Right ventricle myocardium superior (tissue), 1 donor: Measurements from ENCODE around the gene ODAD4. TPM values are rescaled to one million over a fixed set of nuclear protein-coding genes. Genes with fewer than 3 reads are reported as not detected.

Source experiments
- ATAC-seq: fragments of 200-7000 bp; cut with Tn5 transposase; one replicate; pipeline ENCODE4 v1.9.1; 2020; ENCODE audit warnings: mild to moderate bottlenecking; ENCODE audit not compliant: poor library complexity
- DNase-seq: peaks from one replicate; pipeline ENCODE4 v3.0.0-alpha.2; 2020
- intact Hi-C: fragments of 100-400 bp; cut with DNase I; formaldehyde crosslinking; loops from one replicate; pipeline ENCODE4 v1.11.2; 2022
- total RNA-seq: library from RNA; stranded (reverse); fragmentation: NEBNext Ultra II Directional; extraction: Animal tissue kit (Norgen Biotek cat#: 25700); gene quantifications from one replicate; pipeline ENCODE4 v1.2.1, GENCODE V29; 2021
- donor health status: DM: no; HTN: yes; CAD: no; lungs with severe emphysema.

ODAD4 gene
- total RNA-seq, 1 donor from 2014 or later: 0.75 TPM

GRCh38 chr17:41966463-41967140 is 36.2 kb downstream of the ODAD4 start, which contains the start of gene CNP:
Gene CNP (plus strand): TSS chr17:41966795. CDS start chr17:41966885, 90 bp downstream.
- peak; percentile 95 for ATAC-seq
- intact Hi-C loops: loop anchor here (5.0 kb wide), 2 partner anchors 51 to 151 kb away; partner anchors contain the start of gene DNAJC7
- DNase-seq: peak; percentile 96

- intact Hi-C loops: loop anchor here (5.0 kb wide), 2 partner anchors 50 to 150 kb away; partner anchors contain the start of gene DNAJC7
Measured at GRCh38 chr17:41967141-41967920, 36.9 kb downstream of the ODAD4 start.

GRCh38 chr17:41967921-41968578 is 37.6 kb downstream of the ODAD4 start:
- DNase-seq (no peak), ATAC-seq (no peak)
- intact Hi-C loops: loop anchor here (5.0 kb wide), 2 partner anchors 49 to 149 kb away; partner anchors contain the start of gene DNAJC7

More at GRCh38 chr17:41967141-41967920, 36.9 kb downstream of the ODAD4 start:
- DNase-seq: no peak
- no peak for ATAC-seq

- intact Hi-C loops: loop anchor here (5.0 kb wide), 2 partner anchors 49 to 149 kb away; partner anchors contain the start of gene DNAJC7
- ATAC-seq (no peak), DNase-seq (no peak)
Measured at GRCh38 chr17:41968676-41969075, 38.3 kb downstream of the ODAD4 start.

- ATAC-seq (no peak), DNase-seq (no peak)
- intact Hi-C loops: no loop called here
Measured at GRCh38 chr17:41970901-41971331, 40.5 kb downstream of the ODAD4 start.

GRCh38 chr17:41971721-41972523 is 41.5 kb downstream of the ODAD4 start:
- ATAC-seq (no peak), DNase-seq (no peak)
- intact Hi-C loops: no loop called here

GRCh38 chr17:41972571-41973407 is 42.4 kb downstream of the ODAD4 start:
- intact Hi-C loops: no loop called here
- ATAC-seq: peak; percentile 47
- peak; percentile 66 for DNase-seq

GRCh38 chr17:41973408-41973811 is 43.0 kb downstream of the ODAD4 start:
- intact Hi-C loops: no loop called here
- no peak for DNase-seq

GRCh38 chr17:41974031-41974430 is 43.6 kb downstream of the ODAD4 start:
- ATAC-seq: no peak
- intact Hi-C loops: no loop called here
- DNase-seq: no peak

More at GRCh38 chr17:41973408-41973811, 43.0 kb downstream of the ODAD4 start:
- ATAC-seq: no peak

- no peak for ATAC-seq
- no peak for DNase-seq
- intact Hi-C loops: no loop called here
Measured at GRCh38 chr17:41974658-41975057, 44.2 kb downstream of the ODAD4 start.

- intact Hi-C loops: no loop called here
- no peak for DNase-seq
- no peak for ATAC-seq
Measured at GRCh38 chr17:41975099-41976083, 45.0 kb downstream of the ODAD4 start.

GRCh38 chr17:41976142-41976768 is 45.8 kb downstream of the ODAD4 start:
- ATAC-seq (no peak), DNase-seq (no peak)
- intact Hi-C loops: no loop called here

- DNase-seq (no peak), ATAC-seq (no peak)
- intact Hi-C loops: no loop called here
Measured at GRCh38 chr17:41977991-41978390, 47.6 kb downstream of the ODAD4 start.

GRCh38 chr17:41982026-41982760 is 51.8 kb downstream of the ODAD4 start:
- DNase-seq: no peak
- no peak for ATAC-seq
- intact Hi-C loops: no loop called here

GRCh38 chr17:41984454-41984853 is 54.0 kb downstream of the ODAD4 start:
- no peak for ATAC-seq
- intact Hi-C loops: no loop called here

More at GRCh38 chr17:41984454-41984853, 54.0 kb downstream of the ODAD4 start:
- DNase-seq: no peak
